T47D (cell line): ENCODE results near the gene COL23A1.

Experiments
- DNase-seq, 2 experiments: peaks; one replicate each; pipeline versions ENCODE4 v3.0.0 to v3.0.0-alpha.2; 2011 to 2012; ENCODE audit warnings: low read depth in 1 of 2, low spot score in 1 of 2
- JUND ChIP-seq: IDR thresholded peaks from 2 replicates; pipeline ENCODE4 v1.6.1; 2012; ENCODE audit warnings: low read depth
- in situ Hi-C: cut with HindIII; loops from 2 replicates; pipeline ENCODE4 v1.10.0; 2016; ENCODE audit warnings: low sequenced_read_pairs, low pct_unique_long_range_greater_than_20kb

COL23A1 gene

GRCh38 chr5:178391480-178391879 lies 198.7 kb downstream of the COL23A1 start:
- in situ Hi-C loops, result no loop called here
- TF ChIP-seq JUND, result no peak
- DNase-seq, result no peak

DNA sequence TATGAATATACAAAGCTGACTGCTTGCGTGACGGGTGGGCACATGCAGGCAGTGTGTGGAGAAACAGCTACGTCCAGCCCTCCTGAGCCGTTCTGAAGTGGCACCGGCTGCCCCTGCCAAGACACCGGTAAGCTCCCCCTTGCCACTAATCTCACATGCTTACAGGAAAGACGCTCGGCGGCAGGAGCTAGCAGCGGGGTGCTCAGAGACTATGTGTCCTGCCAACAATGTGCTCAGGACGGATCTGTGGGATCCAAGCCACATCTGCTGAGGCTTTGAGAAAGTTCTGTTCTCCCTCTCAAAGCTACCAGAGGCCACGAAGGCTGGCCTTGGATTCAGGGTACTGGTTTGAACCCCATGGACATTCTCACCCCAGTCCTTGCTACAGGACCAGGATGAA lies 200.4 kb downstream of the COL23A1 start:
- in situ Hi-C loops, result no loop called here
- no peak for DNase-seq
- TF ChIP-seq JUND, result no peak

DNA sequence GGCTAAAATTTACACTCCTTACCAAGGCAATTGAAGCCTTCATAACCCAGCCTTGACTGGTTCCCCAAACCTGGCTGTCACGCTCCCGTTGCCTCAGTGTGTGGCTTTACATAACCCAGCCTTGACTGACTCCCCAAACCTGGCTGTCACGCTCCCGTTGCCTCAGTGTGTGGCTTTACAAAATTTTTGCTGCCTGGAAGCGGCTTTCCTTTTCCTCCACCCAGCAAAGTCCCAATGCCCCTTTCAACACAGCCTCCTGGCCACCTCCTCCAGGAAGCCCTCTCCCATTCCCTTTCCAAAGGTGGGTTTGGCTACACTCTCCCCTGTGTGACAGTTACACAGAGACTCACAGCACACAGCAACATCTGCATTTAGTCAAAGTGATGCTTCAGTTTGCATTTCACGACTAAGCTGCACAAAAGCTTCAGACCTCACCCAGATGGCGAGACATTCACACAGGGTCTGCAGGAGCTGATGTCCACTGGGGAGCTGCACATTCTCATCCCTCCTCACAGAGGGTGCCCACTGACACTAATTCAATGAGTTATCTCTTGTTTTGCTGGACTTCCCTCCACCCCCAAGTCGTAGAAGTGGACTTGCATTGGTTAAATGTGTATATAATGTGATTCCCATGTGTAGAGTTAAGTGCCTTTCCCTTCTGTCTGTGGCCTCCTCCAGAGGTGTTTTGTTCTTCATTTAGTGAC lies 201.0 kb downstream of the COL23A1 start:
- DNase-seq, result no peak
- in situ Hi-C loops, result no loop called here
- no peak for TF ChIP-seq JUND

- no peak for TF ChIP-seq JUND
- in situ Hi-C loops, result no loop called here
- no peak for DNase-seq
Observed at GRCh38 chr5:178388386-178389025, 201.7 kb downstream of the COL23A1 start.

DNA sequence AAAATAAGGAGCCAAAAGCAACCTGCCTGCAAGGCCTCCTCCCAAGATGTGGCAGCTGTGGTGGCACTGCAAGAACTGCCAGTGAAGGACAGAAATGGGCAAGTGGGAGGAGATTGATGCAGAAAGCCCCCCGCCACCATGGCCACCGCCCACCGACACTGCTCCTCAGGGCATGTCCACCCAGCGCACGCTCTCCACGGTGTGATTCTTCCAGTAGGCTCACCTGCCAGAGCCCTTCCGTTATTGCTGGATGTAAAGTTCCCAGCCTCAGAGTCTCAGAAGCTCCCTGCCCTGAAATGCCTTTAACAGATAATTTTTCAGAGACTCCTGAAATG lies 202.4 kb downstream of the COL23A1 start:
- no peak for TF ChIP-seq JUND
- in situ Hi-C loops, result no loop called here

GRCh38 chr5:178387061-178387855 lies 202.9 kb downstream of the COL23A1 start:
- in situ Hi-C loops, result no loop called here
- TF ChIP-seq JUND, result no peak
- DNase-seq, result no peak

More for the DNA sequence above, 202.4 kb downstream of the COL23A1 start:
- no peak for DNase-seq

DNA sequence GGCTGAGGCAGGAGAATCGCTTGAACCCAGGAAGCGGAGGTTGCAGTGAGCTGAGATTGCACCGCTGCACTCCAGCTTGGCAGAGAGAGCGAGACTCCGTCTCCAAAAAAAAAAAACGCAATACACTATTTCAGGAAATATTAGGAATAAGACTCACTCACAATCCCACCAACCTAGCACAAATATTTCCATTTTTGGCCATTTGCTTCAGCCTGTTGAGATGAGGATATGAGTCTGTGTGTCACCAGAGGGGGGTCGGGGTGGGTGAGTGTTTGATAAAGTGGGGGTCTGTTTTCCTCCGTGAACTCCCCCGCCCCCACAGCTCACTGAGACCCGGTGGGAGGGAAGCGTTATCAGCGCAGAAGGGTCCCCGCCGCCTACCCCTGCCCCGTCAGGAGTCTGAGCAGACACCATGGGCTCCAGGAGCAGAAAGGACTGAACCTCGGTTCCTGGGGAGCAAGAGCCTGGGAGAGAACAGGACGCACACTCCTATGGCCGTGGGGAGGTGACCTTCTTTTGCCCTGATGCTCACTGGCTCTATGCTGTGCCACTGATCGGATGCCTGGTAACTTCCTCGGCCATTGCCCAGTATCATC lies 203.8 kb downstream of the COL23A1 start:
- no peak for TF ChIP-seq JUND
- in situ Hi-C loops, result no loop called here
- no peak for DNase-seq

GRCh38 chr5:178385496-178385890 lies 204.7 kb downstream of the COL23A1 start:
- no peak for DNase-seq
- TF ChIP-seq JUND, result no peak

GRCh38 chr5:178384816-178385495 lies 205.2 kb downstream of the COL23A1 start:
- no peak for TF ChIP-seq JUND
- DNase-seq, result no peak
- in situ Hi-C loops, result no loop called here

More at GRCh38 chr5:178385496-178385890, 204.7 kb downstream of the COL23A1 start:
- in situ Hi-C loops, result no loop called here

- in situ Hi-C loops, result no loop called here
- no peak for DNase-seq
- no peak for TF ChIP-seq JUND
Observed at GRCh38 chr5:178383919-178384815, 206.0 kb downstream of the COL23A1 start.

- in situ Hi-C loops, result no loop called here
Observed at GRCh38 chr5:178383301-178383918, 206.8 kb downstream of the COL23A1 start.

More at GRCh38 chr5:178383301-178383918, 206.8 kb downstream of the COL23A1 start:
- no peak for DNase-seq
- TF ChIP-seq JUND, result no peak
